Mucosa of descending colon (tissue), 3 donors: ENCODE data around the gene CCR9. TPM values are rescaled to one million over a fixed set of nuclear protein-coding genes. Genes with fewer than 3 reads are reported as not detected.

Source experiments
- ATAC-seq: fragments of 200-7000 bp; cut with Tn5 transposase; one replicate; pipeline ENCODE4 v1.9.1; 2020; ENCODE audit warnings: mild to moderate bottlenecking, moderate library complexity
- DNase-seq, 3 donors: peaks; one replicate each; pipeline ENCODE4 v3.0.0-alpha.2; 2020
- H3K36me3 ChIP-seq: fragments of 200-600 bp; one replicate; pipeline ENCODE4 v1.8.0; 2021; ENCODE audit warnings: low read depth, mild to moderate bottlenecking
- H3K4me1 ChIP-seq: fragments of 200-600 bp; one replicate; pipeline ENCODE4 v1.8.0; 2021; ENCODE audit warnings: low read depth, mild to moderate bottlenecking
- H3K4me3 ChIP-seq: fragments of 200-600 bp; one replicate; pipeline ENCODE4 v1.8.0; 2021; ENCODE audit warnings: mild to moderate bottlenecking
- H3K9me3 ChIP-seq: fragments of 200-600 bp; one replicate; pipeline ENCODE4 v1.8.0; 2021; ENCODE audit warnings: mild to moderate bottlenecking
- CTCF ChIP-seq: fragments of 200-600 bp; IDR thresholded peaks from one replicate; pipeline ENCODE4 v1.8.0; 2022; ENCODE audit warnings: antibody characterized with exemption, mild to moderate bottlenecking
- intact Hi-C, 2 donors: fragments of 100-400 bp; cut with DNase I in 1 of 2; cut with micrococcal nuclease in 1 of 2; formaldehyde crosslinking; loops; one replicate each; pipeline versions ENCODE4 v1.11.0 to v1.11.1; 2022; cut with DNase I, micrococcal nuclease
- total RNA-seq, 3 donors: library from RNA; stranded (reverse); fragmentation: NEBNext Ultra II Directional in 2 of 3; extraction: Animal tissue kit (Norgen Biotek cat#: 25700) in 2 of 3; gene quantifications; one replicate each; pipeline versions ENCODE4 v1.2.1 to v1.2.4, GENCODE V29; 2021 to 2023
- donor health status: DM: no; HTN: no; CAD: no; lungs with moderate emphysema.
- donor health status: DM: no; HTN: no; CAD: no.
- donor health status: DM: no; HTN: yes; CAD: no.

CCR9 gene
- total RNA-seq, 3 donors from 2014 or later, result 0.12 to 0.22 TPM; not detected in 1

- ATAC-seq (peak; percentile 9), DNase-seq (no peak)
- Histone ChIP-seq H3K36me3 (no peaks in the 10 kb centered on the region), H3K4me1 (peaks cover 12% of the 10 kb centered on the region), H3K4me3 (no peak overlapping the region), H3K9me3 (no peaks in the 10 kb centered on the region)
- intact Hi-C loops, result loop anchor here in 1 of 2 donors (2.0 to 10.0 kb wide), 2 partner anchors 139 to 435 kb away; partner anchors contain the start of gene CCR5
- TF ChIP-seq CTCF, result no peak
Measured at GRCh38 chr3:45939341-45939771, 53.0 kb downstream of the CCR9 start.

- peaks cover 12% of the 10 kb centered on the region for H3K4me1 ChIP-seq
- intact Hi-C loops, result loop anchor here in 1 of 2 donors (5.0 kb wide), 1 partner anchor 137 kb away; no protein-coding TSS in a partner anchor
- ATAC-seq, result no peak
- no peak for DNase-seq
- no peak overlapping the region for H3K4me3 ChIP-seq
- H3K9me3 ChIP-seq, result no peaks in the 10 kb centered on the region
- TF ChIP-seq CTCF, result no peak
- no peaks in the 10 kb centered on the region for H3K36me3 ChIP-seq
Measured at GRCh38 chr3:45940004-45940780, 53.8 kb downstream of the CCR9 start.

GRCh38 chr3:45940781-45941365 is 54.5 kb downstream of the CCR9 start:
- no peaks in the 10 kb centered on the region for H3K9me3 ChIP-seq
- no peak for TF ChIP-seq CTCF
- H3K4me1 ChIP-seq, result peaks cover 12% of the 10 kb centered on the region
- DNase-seq (no peak), ATAC-seq (no peak)
- intact Hi-C loops, result loop anchor here in 1 of 2 donors (5.0 kb wide), 1 partner anchor 136 kb away; no protein-coding TSS in a partner anchor
- no peak overlapping the region for H3K4me3 ChIP-seq
- H3K36me3 ChIP-seq, result no peaks in the 10 kb centered on the region

GRCh38 chr3:45942051-45942825 is 55.9 kb downstream of the CCR9 start:
- DNase-seq (no peak), ATAC-seq (no peak)
- intact Hi-C loops, result loop anchor here in 1 of 2 donors (5.0 kb wide), 1 partner anchor 135 kb away; no protein-coding TSS in a partner anchor
- no peak for TF ChIP-seq CTCF
- Histone ChIP-seq H3K36me3 (no peaks in the 10 kb centered on the region), H3K9me3 (no peaks in the 10 kb centered on the region), H3K4me1 (peaks cover 12% of the 10 kb centered on the region), H3K4me3 (no peak overlapping the region)

- Histone ChIP-seq H3K9me3 (no peaks in the 10 kb centered on the region), H3K4me1 (peaks cover 12% of the 10 kb centered on the region), H3K4me3 (no peak within 1 kb of the TSS), H3K36me3 (no peaks in the 10 kb centered on the region)
- DNase-seq (no peak), ATAC-seq (peak; percentile 46)
- intact Hi-C loops, result loop anchor here in 1 of 2 donors (5.0 kb wide), 1 partner anchor 134 kb away; no protein-coding TSS in a partner anchor
- TF ChIP-seq CTCF, result no peak
Measured at GRCh38 chr3:45943207-45943846, 57.0 kb downstream of the CCR9 start, which contains the start of gene CXCR6. Gene CXCR6, plus strand, starts transcription at chr3:45943464. Its CDS starts 3,018 bp downstream, at chr3:45946482.
